ENCODE measurements around the gene SHMT2. TPM values are rescaled to one million over a fixed set of nuclear protein-coding genes. Genes with fewer than 3 reads are reported as not detected.

Gene SHMT2
- total and polyA plus RNA-seq, 2 of the 4 experiments (the other 2 are of a cell fraction) = 266 to 364 TPM

- no peak overlapping the region for H3K9ac ChIP-seq (ENCODE audit: low read depth, low read length)
- no peak overlapping the region for H3K27ac ChIP-seq (ENCODE audit: insufficient read depth, low read length)
- peak overlapping the region; percentile 34 for H2AFZ ChIP-seq (replicated peaks; ENCODE audit: low read length, poor library complexity)
- H3K27me3 ChIP-seq (ENCODE audit: control insufficient read depth, insufficient read depth, low read length) = no peaks in the 10 kb centered on the region
- no peak overlapping the region for H2BK20ac ChIP-seq (ENCODE audit: low read depth, low read length)
- H3K23ac ChIP-seq (ENCODE audit: low read depth, low read length) = no peak overlapping the region
- H3K9me1 ChIP-seq (ENCODE audit: insufficient read depth, low read length) = peaks cover under 1% of the 10 kb centered on the region; the same call in 1 of the 2 replicates
- no TSS peak for BruUV-seq (replicated peaks)
- no peak overlapping the region for H4K91ac ChIP-seq (ENCODE audit: insufficient read depth, low read depth, low read length)
- no peak overlapping the region for H3K18ac ChIP-seq (ENCODE audit: low read depth, low read length)
- POLR2A ChIA-PET (ENCODE audit: unreplicated experiment) = no interaction called here
- H4K5ac ChIP-seq (ENCODE audit: low read depth, low read length) = no peak overlapping the region
- H3K4ac ChIP-seq (ENCODE audit: low read depth, low read length) = no peak overlapping the region
- H3K9me3 ChIP-seq (ENCODE audit: control insufficient read depth, insufficient read depth, low read length) = no peaks in the 10 kb centered on the region
- no peak overlapping the region for H4K8ac ChIP-seq (ENCODE audit: low read depth in 2 of 2, low read length in 2 of 2)
- no peak overlapping the region for H3K56ac ChIP-seq (ENCODE audit: extremely low read depth, insufficient read depth, low read length)
- peak overlapping the region; percentile 76 for H2AK9ac ChIP-seq (replicated peaks; ENCODE audit: low read depth, low read length, poor library complexity)
- H3K4me3 ChIP-seq (ENCODE audit: insufficient read depth, low read depth, low read length) = no peak overlapping the region
- dilution Hi-C loops (cut with HindIII; ENCODE audit: low sequenced_read_pairs, unreplicated experiment) = no loop called here
- H3K36me3 ChIP-seq (ENCODE audit: control insufficient read depth, insufficient read depth, low read length) = peaks cover 24% of the 10 kb centered on the region
- H2BK15ac ChIP-seq (ENCODE audit: low read depth, low read length) = no peak overlapping the region
- H2AK5ac ChIP-seq (ENCODE audit: low read depth, low read length) = peak overlapping the region; percentile 50; the same call in 1 of the 2 replicates
- no peak for ATAC-seq (ENCODE audit: low read depth)
- no CpG with 5 or more reads among the region's 7 CpGs for WGBS, 2 experiments (ENCODE audit: extremely low coverage in 2 of 2, insufficient read length in 1 of 2)
- in situ Hi-C loops (cut with MboI; ENCODE audit: low sequenced_read_pairs) = loop anchor here (5.0 kb wide), 1 partner anchor 184 kb away; no protein-coding TSS in a partner anchor
- no peak for TF ChIP-seq RFX5 (IDR thresholded peaks at IDR 0.05; ENCODE audit: low read depth, low read length)
- peak; percentile 76 for TF ChIP-seq NFE2L2 (IDR thresholded peaks at IDR 0.05; ENCODE audit: low read depth, low read length)
- TF ChIP-seq MAFK (IDR thresholded peaks at IDR 0.05; ENCODE audit: low read depth, low read length) = peak; percentile 47; the same call in 1 of the 2 replicates
- no peak overlapping the region for H3K4me2 ChIP-seq (ENCODE audit: low read depth, low read length)
- intact Hi-C loops (cut with micrococcal nuclease) = no loop called here
- 0 out of 4 replicates have a peak, but pooled peaks cover 0 to 7% of the 10 kb centered on the region in 2 experiments for H3K79me1 ChIP-seq (ENCODE audit: low read depth in 1 of 2, low read length in 2 of 2)
- peak; percentile 76 for DNase-seq
- H2BK120ac ChIP-seq (ENCODE audit: low read depth, low read length) = no peak overlapping the region
- CTCF ChIA-PET = no interaction called here
- peaks cover 5% of the 10 kb centered on the region; the same call in 1 of the 2 replicates for H3K4me1 ChIP-seq (ENCODE audit: control insufficient read depth, insufficient read depth, low read length)
- H2BK5ac ChIP-seq (ENCODE audit: low read depth, low read length, poor library complexity, severe bottlenecking) = no peak overlapping the region
- H4K20me1 ChIP-seq (ENCODE audit: insufficient read depth, low read length) = peaks cover 5% of the 10 kb centered on the region; the same call in 1 of the 2 replicates
- no peak overlapping the region for H3K14ac ChIP-seq (replicated peaks; ENCODE audit: low read depth, low read length)
These were observed 38.8 kb downstream of the SHMT2 start for GRCh38 chr12:57268264-57268663.

Measured in IMR-90 (cell line).